K562 (cell line): ENCODE results near the gene KIF18B. TPM values are rescaled to one million over a fixed set of nuclear protein-coding genes. Genes with fewer than 3 reads are reported as not detected.

Experiments
- PATZ1 ChIP-seq: fragments of 250-450 bp; sonication (Bioruptor Pico); IDR thresholded peaks from 2 replicates; pipeline ENCODE4 v1.5.0; 2020; ENCODE audit warnings: mild to moderate bottlenecking, borderline replicate concordance
- TRIM28 ChIP-seq: fragments of 450-650 bp; IDR thresholded peaks from 2 replicates; pipeline ENCODE4 v1.6.1; 2017
- ZNF407 ChIP-seq: fragments of 450-650 bp; IDR thresholded peaks from 2 replicates; pipeline ENCODE4 v1.6.1; 2016; ENCODE audit warnings: low read depth
- polyA plus RNA-seq, 8 experiments: library from polyadenylated mRNA; depleted of rRNA in 4 of 8; stranded (reverse) in 5 of 8; unstranded in 3 of 8; fragments of >200 nt; fragmentation: Nextera tagmentation in 2 of 8; fragmentation: Illumina TruSeq in 1 of 8; extraction: Ambion mirVana in 2 of 8; extraction: Trizol in 1 of 8; gene quantifications; 2 replicates each; pipeline versions ENCODE4 v1.2.1 to v1.2.3, GENCODE V29; 2011 to 2014; ENCODE audit warnings: inconsistent platforms in 1 of 8, missing spikeins in 1 of 8
- total RNA-seq, 7 experiments: library from RNA; depleted of rRNA in 6 of 7; stranded (reverse); fragments of >200 nt in 6 of 7; fragmentation: Illumina TruSeq in 2 of 7; extraction: Trizol in 2 of 7; gene quantifications; 2 replicates each; pipeline versions ENCODE4 v1.2.1 to v1.2.3, GENCODE V29; 2011 to 2021; ENCODE audit warnings: low replicate concordance in 1 of 7

Gene KIF18B
- total and polyA plus RNA-seq, 9 of the 15 experiments (the other 6 are each of a cell fraction or from before 2014, with no cell fraction given), result 2.0 to 42.8 (median 13.2) TPM

- TF ChIP-seq ZNF407 (no peak), PATZ1 (CRISPR knock-in tag) (no peak), TRIM28 (no peak)
Measured at GRCh38 chr17:44977065-44977464, 29.5 kb upstream of the KIF18B start (continued).
